GM23248 (cell line): ENCODE data around the gene INAFM2. TPM values are rescaled to one million over a fixed set of nuclear protein-coding genes. Genes with fewer than 3 reads are reported as not detected.
A peak's percentile ranks its signal among the peaks of the same experiment; 100 is the strongest.

Source experiments
- DNase-seq: peaks from one replicate; pipeline ENCODE4 v3.0.0-alpha.2; 2015
- H2AFZ ChIP-seq: fragments of 200-600 bp; sonication (generic); 2 replicates; pipeline ENCODE4 v1.6.1; 2016; ENCODE audit warnings: antibody characterized with exemption
- H3F3A ChIP-seq: fragments of 200-600 bp; sonication (generic); 2 replicates; pipeline ENCODE4 v1.6.1; 2016; ENCODE audit warnings: mild to moderate bottlenecking, antibody characterized with exemption, mixed run types; ENCODE audit not compliant: insufficient read depth
- H3K27ac ChIP-seq: fragments of 200-600 bp; sonication (generic); 2 replicates; pipeline ENCODE4 v1.5.1; 2016; ENCODE audit warnings: mild to moderate bottlenecking
- H3K27me3 ChIP-seq: fragments of 200-600 bp; sonication (generic); replicated peaks from 2 replicates; pipeline ENCODE4 v1.6.1; 2016; ENCODE audit warnings: mild to moderate bottlenecking; ENCODE audit not compliant: insufficient read depth
- H3K36me3 ChIP-seq: fragments of 200-600 bp; sonication (generic); 2 replicates; pipeline ENCODE4 v1.6.1; 2016; ENCODE audit warnings: low read depth, mild to moderate bottlenecking
- H3K4me1 ChIP-seq: fragments of 200-600 bp; sonication (generic); 2 replicates; pipeline ENCODE4 v1.6.1; 2016; ENCODE audit warnings: mild to moderate bottlenecking; ENCODE audit not compliant: insufficient read depth
- H3K4me2 ChIP-seq: fragments of 200-600 bp; sonication (generic); one replicate; pipeline ENCODE4 v1.6.1; 2016; ENCODE audit warnings: mild to moderate bottlenecking; ENCODE audit not compliant: unreplicated experiment
- H3K4me3 ChIP-seq: fragments of 200-600 bp; sonication (generic); 2 replicates; pipeline ENCODE4 v1.5.1; 2016; ENCODE audit warnings: mild to moderate bottlenecking
- H3K79me2 ChIP-seq: fragments of 200-600 bp; sonication (generic); 2 replicates; pipeline ENCODE4 v1.6.1; 2016; ENCODE audit warnings: mild to moderate bottlenecking; ENCODE audit not compliant: insufficient read depth
- H3K9ac ChIP-seq: fragments of 200-600 bp; sonication (generic); 2 replicates; pipeline ENCODE4 v1.6.1; 2016; ENCODE audit warnings: mild to moderate bottlenecking
- H3K9me2 ChIP-seq: fragments of 200-600 bp; sonication (generic); 2 replicates; pipeline ENCODE4 v1.6.1; 2016; ENCODE audit warnings: mixed run types, mild to moderate bottlenecking, moderate library complexity; ENCODE audit not compliant: insufficient read depth
- H3K9me3 ChIP-seq: fragments of 200-600 bp; sonication (generic); one replicate; pipeline ENCODE4 v1.6.1; 2017; ENCODE audit warnings: low read depth
- H4K20me1 ChIP-seq: fragments of 200-600 bp; sonication (generic); 2 replicates; pipeline ENCODE4 v1.6.0; 2016; ENCODE audit not compliant: insufficient read depth
- EZH2 ChIP-seq: fragments of 200-600 bp; sonication (generic); IDR thresholded peaks from 2 replicates; pipeline ENCODE4 v1.6.1; 2018; ENCODE audit warnings: antibody characterized with exemption, mild to moderate bottlenecking; ENCODE audit not compliant: insufficient read depth, poor library complexity, severe bottlenecking
- EZH2phosphoT487 ChIP-seq: fragments of 200-600 bp; sonication (generic); IDR thresholded peaks from 2 replicates; pipeline ENCODE4 v1.6.1; 2018; ENCODE audit warnings: antibody characterized with exemption, moderate library complexity, mild to moderate bottlenecking, low read depth; ENCODE audit not compliant: insufficient read depth
- WGBS, 2 experiments: methylation state at CpG; one replicate each; pipeline ENCODE4 v1.1.6; 2015 to 2017; ENCODE audit warnings: low lambda C conversion rate in 2 of 2, low coverage in 1 of 2; ENCODE audit errors: missing lambda C conversion rate in 2 of 2; 5-methylcytosine and 5-hydroxymethylcytosine counted together
- in situ Hi-C: fragments of 300-500 bp; cut with MboI; formaldehyde crosslinking; loops from 2 replicates; pipeline ENCODE4 v1.15.0; 2020
- polyA plus RNA-seq: library from polyadenylated mRNA; unstranded; fragments of >200 nt; fragmentation: Nextera tagmentation; extraction: Ambion mirVana; gene quantifications from 2 replicates; pipeline ENCODE4 v1.2.1, GENCODE V29; 2016
- total RNA-seq: library from RNA; depleted of rRNA; stranded (reverse); fragments of >200 nt; shearing (Covaris generic); gene quantifications from 2 replicates; pipeline ENCODE4 v1.2.3, GENCODE V29; 2014

INAFM2 gene
- total and polyA plus RNA-seq, 2 experiments from 2014 or later, result 4.5 to 16.6 TPM

- Histone ChIP-seq H3K36me3 (peaks cover 7% of the 10 kb centered on the region; the same call in 1 of the 2 replicates), H3K27me3 (no peaks in the 10 kb centered on the region), H3K79me2 (peaks cover 26% of the 10 kb centered on the region), H3K9me2 (no peaks in the 10 kb centered on the region), H2AFZ (no peak overlapping the region), H3K4me3 (no peak overlapping the region), H3K9me3 (no peaks in the 10 kb centered on the region), H3K9ac (no peak overlapping the region), H3K27ac (no peak overlapping the region), H4K20me1 (no peaks in the 10 kb centered on the region), H3F3A (peaks cover 26% of the 10 kb centered on the region), H3K4me2 (no peak overlapping the region), H3K4me1 (peaks cover 32% of the 10 kb centered on the region)
- WGBS, 2 experiments, result 79 to 83% methylated on average over 23 to 25 of the region's 26 CpGs
- in situ Hi-C loops, result no loop called here
- DNase-seq, result no peak
- TF ChIP-seq EZH2 (no peak), EZH2phosphoT487 (no peak)
Measured at GRCh38 chr15:40334941-40335795, 11.7 kb downstream of the INAFM2 start.

GRCh38 chr15:40335938-40336743 lies 12.6 kb downstream of the INAFM2 start:
- H3K4me3 ChIP-seq, result no peak overlapping the region
- peaks cover 7% of the 10 kb centered on the region; the same call in 1 of the 2 replicates for H3K36me3 ChIP-seq
- no peaks in the 10 kb centered on the region for H3K9me2 ChIP-seq
- no peak overlapping the region for H3K4me2 ChIP-seq
- H3K79me2 ChIP-seq, result peaks cover 29% of the 10 kb centered on the region
- H3K27ac ChIP-seq, result no peak overlapping the region
- TF ChIP-seq EZH2 (no peak), EZH2phosphoT487 (no peak)
- no peak for DNase-seq
- in situ Hi-C loops, result no loop called here
- H2AFZ ChIP-seq, result no peak overlapping the region
- no peaks in the 10 kb centered on the region for H3K9me3 ChIP-seq
- no peaks in the 10 kb centered on the region for H3K27me3 ChIP-seq
- no peak overlapping the region for H3K9ac ChIP-seq
- 81 to 84% methylated on average over 13 of the region's 13 CpGs for WGBS, 2 experiments
- H4K20me1 ChIP-seq, result no peaks in the 10 kb centered on the region
- H3K4me1 ChIP-seq, result peaks cover 36% of the 10 kb centered on the region
- peaks cover 21% of the 10 kb centered on the region for H3F3A ChIP-seq

DNA sequence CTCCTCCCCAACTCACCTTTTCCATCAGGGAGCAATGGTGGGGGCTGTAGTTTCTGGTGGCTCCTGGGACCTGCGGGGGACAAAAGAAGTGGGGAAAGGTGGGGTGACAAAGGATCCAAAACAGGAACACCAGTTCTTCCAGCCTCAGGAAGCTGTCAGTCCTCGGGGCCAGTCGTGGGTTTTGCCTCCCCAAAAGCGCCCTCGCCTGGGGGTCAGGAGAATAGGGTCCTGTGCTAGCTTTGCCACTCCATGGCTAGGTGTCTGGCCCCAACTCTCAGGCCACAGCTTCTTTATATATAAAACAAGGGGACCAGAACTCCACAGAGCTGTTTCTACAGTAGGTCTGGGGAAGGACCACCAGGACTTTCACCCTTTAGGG lies 13.2 kb downstream of the INAFM2 start:
- WGBS, 2 experiments, result 88 to 89% methylated on average over 5 of the region's 5 CpGs
- no peaks in the 10 kb centered on the region for H3K9me3 ChIP-seq
- no peak for DNase-seq
- H3K79me2 ChIP-seq, result peaks cover 29% of the 10 kb centered on the region
- in situ Hi-C loops, result no loop called here
- no peaks in the 10 kb centered on the region for H4K20me1 ChIP-seq
- H3K9me2 ChIP-seq, result no peaks in the 10 kb centered on the region
- peaks cover 42% of the 10 kb centered on the region for H3K4me1 ChIP-seq
- TF ChIP-seq EZH2phosphoT487, result no peak
- TF ChIP-seq EZH2, result no peak
- H3K9ac ChIP-seq, result no peak overlapping the region
- H3F3A ChIP-seq, result peaks cover 23% of the 10 kb centered on the region
- peaks cover 7% of the 10 kb centered on the region; the same call in 1 of the 2 replicates for H3K36me3 ChIP-seq
- H3K27ac ChIP-seq, result no peak overlapping the region
- H2AFZ ChIP-seq, result no peak overlapping the region
- H3K4me2 ChIP-seq, result no peak overlapping the region
- no peaks in the 10 kb centered on the region for H3K27me3 ChIP-seq
- H3K4me3 ChIP-seq, result no peak overlapping the region

DNA sequence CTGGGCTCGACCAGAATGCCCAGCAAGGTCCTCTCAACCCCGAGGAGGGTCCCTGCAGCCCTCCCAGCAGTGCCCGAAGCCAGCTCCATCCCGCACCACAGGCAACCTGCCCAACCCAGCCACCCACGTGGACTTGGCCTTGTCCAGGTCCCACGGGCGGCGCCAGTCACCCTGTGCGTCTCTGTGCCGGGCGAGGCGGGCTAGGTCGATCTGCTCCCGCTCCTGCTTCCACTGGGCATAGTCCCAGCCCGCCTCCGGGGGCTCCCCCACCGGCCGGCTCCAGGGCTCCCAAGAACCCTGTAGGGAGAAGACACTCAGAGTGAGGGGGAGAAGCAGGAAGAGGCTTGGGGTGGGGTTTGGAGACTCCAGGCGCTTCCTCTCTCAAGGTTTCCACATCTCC lies 14.1 kb downstream of the INAFM2 start:
- TF ChIP-seq EZH2, result no peak
- no peak for TF ChIP-seq EZH2phosphoT487
- peaks cover 7% of the 10 kb centered on the region; the same call in 1 of the 2 replicates for H3K36me3 ChIP-seq
- H3K4me1 ChIP-seq, result peaks cover 50% of the 10 kb centered on the region
- H3K9me3 ChIP-seq, result no peaks in the 10 kb centered on the region
- in situ Hi-C loops, result no loop called here
- no peaks in the 10 kb centered on the region for H3K27me3 ChIP-seq
- H2AFZ ChIP-seq, result no peak overlapping the region
- H4K20me1 ChIP-seq, result no peaks in the 10 kb centered on the region
- H3K27ac ChIP-seq, result 0 out of 2 replicates have a peak overlapping the region, but pooled peaks have one; percentile 99
- peak overlapping the region; percentile 79 for H3K4me3 ChIP-seq
- no peak for DNase-seq
- peaks cover 29% of the 10 kb centered on the region for H3K79me2 ChIP-seq
- peaks cover 19% of the 10 kb centered on the region for H3F3A ChIP-seq
- WGBS, 2 experiments, result 79% methylated on average over 17 to 19 of the region's 19 CpGs
- H3K9me2 ChIP-seq, result no peaks in the 10 kb centered on the region
- H3K9ac ChIP-seq, result peak overlapping the region; percentile 96
- peak overlapping the region; percentile 90 for H3K4me2 ChIP-seq
